Fibroblast of lung (primary cell): Measurements from ENCODE around the gene APOL2. TPM values are rescaled to one million over a fixed set of nuclear protein-coding genes. Genes with fewer than 3 reads are reported as not detected.

Source experiments
- DNase-seq, 2 donors: peaks; one replicate each; pipeline versions ENCODE4 v3.0.0 to v3.0.0-alpha.2; 2010; ENCODE audit warnings: low read depth in 2 of 2
- H2AFZ ChIP-seq: 2 replicates; pipeline ENCODE4 v1.5.1; 2012; ENCODE audit warnings: low read length, control low read depth, inconsistent platforms
- H3K27ac ChIP-seq: 2 replicates; pipeline ENCODE4 v1.5.1; 2011; ENCODE audit warnings: low read length, control low read depth; ENCODE audit not compliant: insufficient read depth
- H3K27me3 ChIP-seq: 2 replicates; pipeline ENCODE4 v1.5.1; 2011; ENCODE audit warnings: mild to moderate bottlenecking, low read length; ENCODE audit not compliant: control insufficient read depth, insufficient read depth
- H3K36me3 ChIP-seq: 2 replicates; pipeline ENCODE4 v1.5.1; 2011; ENCODE audit warnings: low read length; ENCODE audit not compliant: control insufficient read depth, insufficient read depth
- H3K4me1 ChIP-seq: 2 replicates; pipeline ENCODE4 v1.5.1; 2011; ENCODE audit warnings: low read length; ENCODE audit not compliant: control insufficient read depth, insufficient read depth; ENCODE audit errors: extremely low read depth
- H3K4me2 ChIP-seq: 2 replicates; pipeline ENCODE4 v1.5.1; 2011; ENCODE audit warnings: low read length, control low read depth; ENCODE audit not compliant: insufficient read depth; ENCODE audit errors: extremely low read depth
- H3K4me3 ChIP-seq, 4 experiments: fragments of 200-600 bp in 1 of 4; sonication (generic) in 1 of 4; replicated peaks in 1 of 4; 2 replicates each; pipeline ENCODE4 v1.5.1; 2011 to 2016; ENCODE audit warnings: low read length in 4 of 4, low read depth in 3 of 4, mild to moderate bottlenecking in 3 of 4, control low read depth in 2 of 4, inconsistent platforms in 1 of 4, mixed read lengths in 1 of 4; ENCODE audit not compliant: insufficient read depth in 1 of 4; ENCODE audit errors: control extremely low read depth in 1 of 4
- H3K79me2 ChIP-seq: 2 replicates; pipeline ENCODE4 v1.5.1; 2012; ENCODE audit warnings: mild to moderate bottlenecking, low read length, inconsistent platforms; ENCODE audit not compliant: control insufficient read depth, insufficient read depth
- H3K9ac ChIP-seq: 2 replicates; pipeline ENCODE4 v1.5.1; 2011; ENCODE audit warnings: mild to moderate bottlenecking, low read length, control low read depth; ENCODE audit not compliant: insufficient read depth
- H3K9me3 ChIP-seq: 2 replicates; pipeline ENCODE4 v1.5.1; 2012; ENCODE audit warnings: low read depth, low read length; ENCODE audit not compliant: control insufficient read depth, insufficient read depth
- H4K20me1 ChIP-seq: 2 replicates; pipeline ENCODE4 v1.5.1; 2011; ENCODE audit warnings: low read length; ENCODE audit not compliant: control insufficient read depth, insufficient read depth; ENCODE audit errors: extremely low read depth
- CTCF ChIP-seq, 2 donors: IDR thresholded peaks in 1 of 2; conservative IDR thresholded peaks in 1 of 2; 1 replicate in 1 of 2; 2 replicates in 1 of 2; pipeline ENCODE4 v1.5.1; 2011 to 2012; ENCODE audit warnings: low read length in 2 of 2, control low read depth in 1 of 2, inconsistent platforms in 1 of 2, low read depth in 1 of 2, mild to moderate bottlenecking in 1 of 2
- EZH2 ChIP-seq: IDR thresholded peaks from 2 replicates; pipeline ENCODE4 v1.5.1; 2012; ENCODE audit warnings: low read length, control low read depth, mild to moderate bottlenecking; ENCODE audit errors: missing control alignments
- polyA minus RNA-seq: library from RNA; depleted of rRNA, polyadenylated mRNA; stranded (reverse); fragments of >200 nt; gene quantifications from 2 replicates; pipeline ENCODE4 v1.2.3, GENCODE V29; 2011; ENCODE audit warnings: low replicate concordance
- polyA plus RNA-seq, 2 donors: library from polyadenylated mRNA; depleted of rRNA in 1 of 2; stranded (reverse) in 1 of 2; unstranded in 1 of 2; fragments of >200 nt; gene quantifications; 2 replicates each; pipeline ENCODE4 v1.2.1, GENCODE V29; 2011 to 2012; ENCODE audit warnings: missing spikeins in 1 of 2
- total RNA-seq: library from RNA; depleted of rRNA; stranded (reverse); fragments of >200 nt; gene quantifications from 2 replicates; pipeline ENCODE4 v1.2.1, GENCODE V29; 2014

Gene APOL2
- total RNA-seq (36.2 and 49.5 TPM in 2 replicates), polyA plus RNA-seq (29.2 and 38.0 TPM in 2 replicates), polyA minus RNA-seq (79.7 and 104 TPM in 2 replicates)
- 46.6 and 55.0 TPM in 2 replicates for polyA plus RNA-seq (2012)

- Histone ChIP-seq H3K79me2 (peaks cover 35% of the 10 kb centered on the region), H3K27ac (peak within 1 kb of the TSS; percentile 84), H3K4me1 (peaks cover 10% of the 10 kb centered on the region), H3K4me2 (peak within 1 kb of the TSS; percentile 92), H4K20me1 (no peaks in the 10 kb centered on the region), H3K27me3 (no peaks in the 10 kb centered on the region), H3K9ac (peak within 1 kb of the TSS; percentile 58), H3K4me3 (peak within 1 kb of the TSS; percentile 81 to 94 (median 88)), H3K9me3 (no peaks in the 10 kb centered on the region), H3K36me3 (peaks cover 1% of the 10 kb centered on the region), H2AFZ (peak within 1 kb of the TSS; percentile 76)
- no peak for TF ChIP-seq EZH2
- peak; percentile 69 to 80 for TF ChIP-seq CTCF (conservative IDR thresholded peaks at IDR 0.05 in 1 of 2, IDR thresholded peaks at IDR 0.05 in 1 of 2; ENCODE audit: low read depth in 1 of 2, low read length in 2 of 2)
- DNase-seq: peak; percentile 92 to 95
Measured at GRCh38 chr22:36239401-36240171, at the start of gene APOL2. APOL2 (minus strand) TSS chr22:36239527; CDS start chr22:36233162, 6,365 bp downstream.

- H3K4me2 ChIP-seq: no peak overlapping the region
- peaks cover 24% of the 10 kb centered on the region for H3K79me2 ChIP-seq
- H3K36me3 ChIP-seq: peaks cover 73% of the 10 kb centered on the region
- H3K9me3 ChIP-seq: no peaks in the 10 kb centered on the region
- H2AFZ ChIP-seq: no peak overlapping the region
- no peak for TF ChIP-seq CTCF (conservative IDR thresholded peaks at IDR 0.05 in 1 of 2, IDR thresholded peaks at IDR 0.05 in 1 of 2; ENCODE audit: low read depth in 1 of 2, low read length in 2 of 2)
- TF ChIP-seq EZH2: no peak
- H4K20me1 ChIP-seq: no peaks in the 10 kb centered on the region
- H3K9ac ChIP-seq: no peak overlapping the region
- DNase-seq: no peak
- H3K27me3 ChIP-seq: no peaks in the 10 kb centered on the region
- peaks cover 5% of the 10 kb centered on the region for H3K4me1 ChIP-seq
- H3K4me3 ChIP-seq: no peak overlapping the region
- H3K27ac ChIP-seq: no peak overlapping the region
Measured at GRCh38 chr22:36288571-36289405, 49.5 kb upstream of the APOL2 start.
